ENCODE data around the gene HEXB. TPM values are rescaled to one million over a fixed set of nuclear protein-coding genes. Genes with fewer than 3 reads are reported as not detected.

HEXB gene
- 10 to 100 TPM; 44.7 to 51.7 TPM for total RNA-seq

GRCh38 chr5:74684900-74685851 lies at the start of gene HEXB:
Gene HEXB, plus strand, starts transcription at chr5:74685233. Its CDS starts 28 bp downstream, at chr5:74685261.
- peak within 1 kb of the TSS; percentile 92 for H3K4me3 Mint-ChIP-seq

GRCh38 chr5:74636149-74636548 lies 48.9 kb upstream of the HEXB start:
- Mint-ChIP-seq H3K27me3 (peaks cover 54% of the 10 kb centered on the region), H3K9me3 (no peaks in the 10 kb centered on the region), H3K27ac (no peak overlapping the region), H3K4me3 (no peak overlapping the region), H3K36me3 (no peaks in the 10 kb centered on the region), H3K4me1 (peaks cover 33% of the 10 kb centered on the region)
- no peak for DNase-seq

More at GRCh38 chr5:74684900-74685851, at the start of gene HEXB:
- Mint-ChIP-seq H3K9me3 (no peaks in the 10 kb centered on the region), H3K4me1 (peaks cover 20% of the 10 kb centered on the region), H3K36me3 (peaks cover 13% of the 10 kb centered on the region), H3K27me3 (peaks cover 3% of the 10 kb centered on the region), H3K27ac (peak within 1 kb of the TSS; percentile 74)
- DNase-seq: peak; percentile 90

GRCh38 chr5:74636552-74636951 lies 48.5 kb upstream of the HEXB start:
- H3K27ac Mint-ChIP-seq: no peak overlapping the region
- H3K4me1 Mint-ChIP-seq: peaks cover 35% of the 10 kb centered on the region
- no peaks in the 10 kb centered on the region for H3K9me3 Mint-ChIP-seq
- H3K27me3 Mint-ChIP-seq: peaks cover 57% of the 10 kb centered on the region
- no peak overlapping the region for H3K4me3 Mint-ChIP-seq
- no peaks in the 10 kb centered on the region for H3K36me3 Mint-ChIP-seq
- no peak for DNase-seq

DNA sequence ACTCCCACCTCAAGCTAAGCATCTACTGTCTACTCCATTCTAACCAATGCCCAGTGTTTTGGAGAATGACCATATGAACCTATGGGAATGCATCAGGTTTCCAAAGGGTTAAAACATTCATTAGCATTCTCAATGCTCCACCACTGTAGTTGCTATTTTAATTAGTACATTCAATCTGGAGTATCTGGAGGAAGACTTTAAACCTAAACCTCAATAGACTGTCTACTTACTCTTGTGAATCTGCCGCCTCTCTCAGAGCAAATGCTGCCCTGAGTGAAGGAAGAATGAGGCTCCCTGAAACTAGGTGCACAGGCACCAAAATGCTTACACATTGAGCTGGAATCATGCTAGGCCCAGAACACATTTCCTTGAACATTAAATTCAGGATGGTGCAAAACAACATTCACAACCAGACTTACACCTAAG lies 46.5 kb upstream of the HEXB start:
- no peaks in the 10 kb centered on the region for H3K36me3 Mint-ChIP-seq
- peaks cover 26% of the 10 kb centered on the region for H3K4me1 Mint-ChIP-seq
- DNase-seq: no peak
- no peak overlapping the region for H3K27ac Mint-ChIP-seq
- no peaks in the 10 kb centered on the region for H3K9me3 Mint-ChIP-seq
- no peak overlapping the region for H3K4me3 Mint-ChIP-seq
- H3K27me3 Mint-ChIP-seq: peaks cover 69% of the 10 kb centered on the region

- no peaks in the 10 kb centered on the region for H3K36me3 Mint-ChIP-seq
- peaks cover 26% of the 10 kb centered on the region for H3K4me1 Mint-ChIP-seq
- H3K9me3 Mint-ChIP-seq: no peaks in the 10 kb centered on the region
- H3K27me3 Mint-ChIP-seq: peaks cover 74% of the 10 kb centered on the region
- H3K4me3 Mint-ChIP-seq: peak overlapping the region; percentile 83
- H3K27ac Mint-ChIP-seq: no peak overlapping the region
- no peak for DNase-seq
Measured at GRCh38 chr5:74638970-74639806, 45.8 kb upstream of the HEXB start.

GRCh38 chr5:74639807-74640449 lies 45.1 kb upstream of the HEXB start:
- H3K27me3 Mint-ChIP-seq: peaks cover 72% of the 10 kb centered on the region

DNA sequence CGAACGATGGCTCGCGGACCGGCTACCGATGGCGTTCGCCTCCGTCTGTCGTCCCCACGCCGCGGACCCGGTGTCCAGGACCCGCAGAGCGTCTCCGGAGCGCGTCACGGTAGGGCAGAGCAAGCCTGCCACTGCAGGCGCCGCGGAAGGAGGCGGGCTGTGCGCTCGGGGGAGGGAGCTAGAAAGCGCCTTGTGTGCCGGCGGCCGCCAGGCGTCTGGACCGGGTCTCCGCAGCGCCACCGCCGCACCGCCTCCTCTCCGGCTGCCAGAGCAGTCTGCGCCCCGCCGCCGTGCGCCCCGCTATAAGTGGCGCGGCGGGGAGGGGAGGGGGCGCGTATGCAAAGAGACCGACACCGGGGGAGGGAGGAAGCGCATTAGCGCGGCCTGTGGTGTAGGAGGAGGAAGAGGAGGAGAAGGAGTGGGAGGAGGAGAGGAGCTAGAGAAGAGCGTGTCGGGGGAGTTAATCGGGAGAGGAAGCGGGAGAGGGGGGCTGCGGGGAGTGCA lies 44.5 kb upstream of the HEXB start, which contains the start of gene ENC1:
Gene ENC1 (minus strand): TSS at position 279 of the 504 bp plus-strand sequence. CDS start 4,243 bp downstream, outside the sequence.
- peaks cover 69% of the 10 kb centered on the region for H3K27me3 Mint-ChIP-seq
- H3K9me3 Mint-ChIP-seq: no peaks in the 10 kb centered on the region
- peak within 1 kb of the TSS; percentile 83 for H3K4me3 Mint-ChIP-seq
- DNase-seq: peak; percentile 82
- H3K27ac Mint-ChIP-seq: no peak within 1 kb of the TSS
- H3K36me3 Mint-ChIP-seq: no peaks in the 10 kb centered on the region
- H3K4me1 Mint-ChIP-seq: peaks cover 26% of the 10 kb centered on the region

More at GRCh38 chr5:74639807-74640449, 45.1 kb upstream of the HEXB start:
- Mint-ChIP-seq H3K27ac (no peak overlapping the region), H3K4me3 (peak overlapping the region; percentile 83), H3K4me1 (peaks cover 26% of the 10 kb centered on the region), H3K36me3 (no peaks in the 10 kb centered on the region), H3K9me3 (no peaks in the 10 kb centered on the region)
- DNase-seq: peak; percentile 44

DNA sequence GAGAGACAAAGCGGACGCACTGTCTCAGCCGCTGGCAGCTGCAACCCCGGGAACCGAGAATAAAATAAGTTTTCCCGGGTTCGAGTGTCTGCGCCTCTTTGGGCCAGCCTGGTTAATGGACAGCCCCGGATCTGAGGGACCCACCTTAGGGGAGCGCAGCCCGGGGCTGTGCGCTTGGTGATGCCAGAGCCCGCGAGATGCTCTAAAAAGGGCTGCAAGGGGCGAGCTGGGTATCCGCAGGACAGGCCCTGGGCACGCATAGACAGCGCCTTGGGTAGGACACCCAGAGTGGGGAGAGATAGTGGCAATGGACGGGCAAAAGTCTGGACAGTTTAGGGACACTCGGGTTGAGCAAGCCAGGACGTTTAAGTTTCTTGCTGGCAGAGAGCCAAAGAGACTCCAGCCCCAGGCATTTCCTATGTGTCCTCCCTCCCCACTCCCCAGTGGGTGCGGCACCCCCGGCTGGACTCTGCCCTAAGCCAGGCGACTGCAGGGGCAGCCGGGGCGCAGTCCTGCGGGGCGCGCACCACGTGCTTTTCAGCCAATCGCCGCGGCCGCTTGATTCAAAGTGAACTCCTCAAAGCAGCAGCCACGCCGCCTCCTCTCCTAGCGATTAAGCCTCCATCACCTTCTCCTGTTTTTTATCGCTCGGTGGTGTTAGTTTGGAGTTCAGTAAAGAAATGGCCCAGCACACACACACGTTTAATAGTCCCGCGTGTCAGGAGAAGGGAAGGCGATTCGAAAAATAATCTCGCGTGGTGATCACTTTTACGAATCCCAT lies 43.9 kb upstream of the HEXB start:
- Mint-ChIP-seq H3K4me1 (peaks cover 26% of the 10 kb centered on the region), H3K27ac (no peak overlapping the region), H3K36me3 (no peaks in the 10 kb centered on the region), H3K9me3 (no peaks in the 10 kb centered on the region), H3K27me3 (peaks cover 63% of the 10 kb centered on the region), H3K4me3 (peak overlapping the region; percentile 83)
- peak; percentile 34 for DNase-seq

DNA sequence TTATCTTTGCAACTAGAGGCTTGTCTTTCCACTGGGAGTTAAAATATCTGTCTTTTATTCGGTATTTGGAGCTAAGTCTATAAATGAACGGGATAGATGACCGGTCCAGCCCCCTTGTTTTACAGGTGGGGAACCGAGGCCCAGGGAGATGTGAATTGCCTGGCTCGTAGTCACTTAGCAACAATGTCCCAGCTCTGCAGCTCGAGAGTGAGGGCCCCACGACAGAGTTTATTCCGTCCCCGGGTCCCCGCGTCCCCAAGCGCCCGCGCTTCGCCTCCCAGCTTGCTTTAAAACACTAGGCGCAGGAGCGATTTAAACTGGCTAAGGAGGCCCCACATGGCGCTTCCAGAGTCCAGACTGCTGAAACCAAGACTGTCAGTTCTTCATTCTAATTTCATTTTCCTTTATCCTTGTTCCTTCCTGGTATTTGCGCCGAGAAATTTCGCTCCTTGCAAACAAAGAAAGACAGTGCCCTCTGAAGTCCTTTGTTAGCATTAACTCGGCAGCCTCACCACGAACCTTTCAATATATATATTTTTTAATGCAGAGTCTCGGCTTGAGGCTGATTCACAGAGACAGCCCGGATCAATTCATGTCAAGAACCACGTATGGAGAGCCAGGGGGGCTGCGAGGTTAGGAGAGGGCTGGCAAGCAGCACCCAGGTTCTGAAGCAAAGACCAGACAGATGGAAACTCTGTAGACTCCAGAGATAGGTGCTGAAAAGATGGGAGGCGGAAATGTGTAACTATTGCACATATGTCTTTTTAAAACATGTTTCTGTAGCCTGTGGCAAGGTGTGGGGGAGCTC lies 43.1 kb upstream of the HEXB start:
- Mint-ChIP-seq H3K9me3 (no peaks in the 10 kb centered on the region), H3K4me1 (peaks cover 26% of the 10 kb centered on the region), H3K27me3 (peaks cover 55% of the 10 kb centered on the region), H3K4me3 (peak overlapping the region; percentile 83), H3K27ac (no peak overlapping the region), H3K36me3 (no peaks in the 10 kb centered on the region)
- peak; percentile 18 for DNase-seq

- Mint-ChIP-seq H3K9me3 (no peaks in the 10 kb centered on the region), H3K27ac (no peak overlapping the region), H3K4me3 (no peak overlapping the region), H3K36me3 (no peaks in the 10 kb centered on the region), H3K4me1 (peaks cover 26% of the 10 kb centered on the region), H3K27me3 (peaks cover 49% of the 10 kb centered on the region)
- no peak for DNase-seq
Measured at GRCh38 chr5:74642543-74642863, 42.5 kb upstream of the HEXB start.

DNA sequence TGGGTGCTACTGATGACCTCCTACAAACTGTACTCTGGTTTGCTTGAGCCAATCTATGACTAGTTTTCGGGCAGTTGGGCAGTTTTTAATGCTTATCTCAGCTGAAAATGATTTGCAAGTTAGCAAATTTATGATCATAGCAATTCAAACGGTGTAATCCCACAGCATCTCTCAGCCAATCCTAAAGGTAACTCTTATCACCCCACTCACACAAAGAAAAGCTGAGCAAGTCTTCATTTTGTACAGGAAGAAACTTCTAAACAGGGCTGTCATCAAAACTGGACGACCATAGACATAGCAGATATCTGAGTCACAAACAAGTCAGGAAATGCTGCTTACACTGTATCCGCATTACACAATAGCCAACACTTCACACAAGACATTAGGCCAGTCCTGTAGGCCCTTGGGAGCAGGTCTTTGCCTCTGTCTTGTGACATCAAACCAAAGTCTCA lies 41.9 kb upstream of the HEXB start:
- Mint-ChIP-seq H3K27ac (no peak overlapping the region), H3K27me3 (peaks cover 43% of the 10 kb centered on the region), H3K4me1 (peaks cover 24% of the 10 kb centered on the region), H3K36me3 (no peaks in the 10 kb centered on the region), H3K4me3 (no peak overlapping the region), H3K9me3 (no peaks in the 10 kb centered on the region)
- DNase-seq: no peak

DNA sequence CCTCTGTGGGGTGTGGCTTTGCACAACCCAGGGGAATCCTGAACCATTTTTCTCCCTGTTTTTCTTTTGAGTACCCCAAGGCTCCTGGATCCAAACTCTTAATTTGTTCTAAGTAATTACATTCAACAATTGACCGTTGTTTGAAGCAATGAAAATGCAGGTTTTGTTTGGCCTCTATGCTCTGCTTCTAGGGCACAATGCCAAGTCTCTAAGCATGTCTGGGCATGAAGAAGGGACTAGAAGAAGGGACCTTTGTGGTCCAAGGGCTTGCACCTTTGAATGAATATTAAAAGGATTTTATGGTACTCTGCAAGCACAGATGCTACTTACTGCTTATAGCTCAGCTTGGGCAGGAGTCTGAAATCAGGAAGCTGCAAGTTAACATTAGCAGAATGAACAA lies 37.9 kb upstream of the HEXB start:
- Mint-ChIP-seq H3K27ac (no peak overlapping the region), H3K4me3 (no peak overlapping the region), H3K4me1 (peaks cover 4% of the 10 kb centered on the region), H3K27me3 (peaks cover 23% of the 10 kb centered on the region), H3K9me3 (no peaks in the 10 kb centered on the region), H3K36me3 (no peaks in the 10 kb centered on the region)
- DNase-seq: no peak

GRCh38 chr5:74648835-74649293 lies 36.2 kb upstream of the HEXB start:
- H3K4me1 Mint-ChIP-seq: peaks cover 4% of the 10 kb centered on the region
- peaks cover 15% of the 10 kb centered on the region for H3K27me3 Mint-ChIP-seq
- H3K9me3 Mint-ChIP-seq: no peaks in the 10 kb centered on the region
- peak; percentile 16 for DNase-seq
- no peaks in the 10 kb centered on the region for H3K36me3 Mint-ChIP-seq
- H3K4me3 Mint-ChIP-seq: no peak overlapping the region
- no peak overlapping the region for H3K27ac Mint-ChIP-seq

Data from activated naive CD8-positive, alpha-beta T cell treated with anti-CD3 and anti-CD28 coated beads for 36 hours (primary cell).